ENCODE measurements around the gene EIF3K. TPM values are rescaled to one million over a fixed set of nuclear protein-coding genes. Genes with fewer than 3 reads are reported as not detected.

Gene EIF3K
- total and polyA plus RNA-seq, 2 of the 8 experiments (the other 6 are each of a cell fraction or from before 2014, with no cell fraction given), result 329 to 937 TPM

GRCh38 chr19:38653028-38653571 lies 34.1 kb downstream of the EIF3K start:
- Histone ChIP-seq H2BK5ac (ENCODE audit: low read depth, low read length) (no peak overlapping the region), H3K4ac (replicated peaks; ENCODE audit: insufficient read length, low read depth, low read length) (no peak overlapping the region), H2AK5ac (ENCODE audit: low read depth, low read length) (no peak overlapping the region), H2BK120ac (replicated peaks; ENCODE audit: low read depth, low read length) (no peak overlapping the region), H3K27ac (ENCODE audit: low read depth, low read length) (no peak overlapping the region), H4K91ac (replicated peaks; ENCODE audit: insufficient read length, low read length) (no peak overlapping the region), H3K18ac (ENCODE audit: extremely low read depth, low read length) (no peak overlapping the region), H4K20me1 (replicated peaks in 1 of 2; ENCODE audit: control insufficient read depth in 1 of 2, insufficient read depth in 2 of 2, low read length in 2 of 2) (peaks cover 29 to 42% of the 10 kb centered on the region in 2 experiments), H3K4me2 (ENCODE audit: insufficient read depth in 1 of 2, low read depth in 2 of 2, low read length in 2 of 2) (peak overlapping the region in 1 of 2 experiments; percentile 62; a peak in 2 of 4 replicates), H3K9ac (replicated peaks in 1 of 4; ENCODE audit: extremely low read depth in 1 of 4, low read depth in 3 of 4, low read length in 3 of 4) (no peak overlapping the region), H3K56ac (replicated peaks; ENCODE audit: insufficient read length, low read depth, low read length) (no peak overlapping the region), H3K4me3 (ENCODE audit: extremely low read depth in 1 of 4, insufficient read depth in 2 of 4, low read depth in 3 of 4, low read length in 4 of 4) (no peak overlapping the region), H2BK20ac (ENCODE audit: low read length) (no peak overlapping the region), H3K79me1 (ENCODE audit: low read depth, low read length) (peaks cover 15% of the 10 kb centered on the region), H3K27me3 (replicated peaks in 1 of 4; ENCODE audit: control insufficient read depth in 3 of 4, extremely low read depth in 1 of 4, insufficient read depth in 3 of 4, low read length in 3 of 4) (no peaks in the 10 kb centered on the region), H2AFZ (ENCODE audit: low read length) (no peak overlapping the region), H4K5ac (ENCODE audit: insufficient read length, low read depth, low read length) (no peak overlapping the region), H2BK12ac (ENCODE audit: low read depth, low read length) (no peak overlapping the region), H3K36me3 (ENCODE audit: control insufficient read depth in 2 of 4, insufficient read depth in 4 of 4, low read length in 3 of 4) (peaks cover 0 to 4% (median 0%) of the 10 kb centered on the region in 4 experiments; a peak in 1 of 8 replicates), H3K4me1 (replicated peaks in 1 of 4; ENCODE audit: control insufficient read depth in 3 of 4, insufficient read depth in 4 of 4, low read length in 3 of 4) (peaks cover 15 to 35% (median 24%) of the 10 kb centered on the region in 4 experiments), H4K8ac (ENCODE audit: extremely low read depth, insufficient read depth, low read length) (no peak overlapping the region), H2BK15ac (ENCODE audit: low read length) (no peak overlapping the region), H3K14ac (ENCODE audit: insufficient read length) (no peak overlapping the region), H3K9me3 (ENCODE audit: insufficient read depth in 2 of 2, low read depth in 1 of 2, low read length in 1 of 2) (no peaks in the 10 kb centered on the region), H3K79me2 (ENCODE audit: control insufficient read depth in 1 of 2, insufficient read depth in 2 of 2, low read length in 2 of 2) (peaks cover 57 to 100% of the 10 kb centered on the region in 2 experiments), H3K23ac (ENCODE audit: insufficient read length) (no peak overlapping the region), H3K23me2 (ENCODE audit: low read depth, low read length) (peaks cover 15% of the 10 kb centered on the region; the same call in 1 of the 2 replicates)
- WGBS, 2 experiments (ENCODE audit: extremely low coverage in 1 of 2, insufficient coverage in 1 of 2, insufficient read length in 1 of 2, insufficient replicate concordance in 2 of 2, low coverage in 1 of 2, low lambda C conversion rate in 2 of 2, missing lambda C conversion rate in 1 of 2), result 77% methylated on average over 7 of the region's 7 CpGs; no CpG with 5 or more reads in 1 of the 2 experiments
- DNase-seq (ENCODE audit: low read depth in 1 of 2, low spot score in 2 of 2) (no peak), FAIRE-seq (no peak)
- ChIA-PET CTCF (ENCODE audit: partially characterized antibody) (interaction anchor here (0.5 to 1.3 kb wide), 5 partner anchors 17 to 56 kb away, joined by 3 read pairs; no protein-coding TSS in a partner anchor), POLR2A (ENCODE audit: partially characterized antibody) (interaction anchor here (0.8 to 21.5 kb wide), 9 partner anchors 11 to 70 kb away, joined by 3 to 495 read pairs (median 4); no protein-coding TSS in a partner anchor)
- no peak for TF ChIP-seq MAFK (IDR thresholded peaks at IDR 0.05; ENCODE audit: low read depth, low read length)
- no peak for TF ChIP-seq TAF7 (optimal IDR thresholded peaks at IDR 0.05; ENCODE audit: borderline replicate concordance, low read depth, low read length)
- peak in 1 of 2 experiments; percentile 27; a peak in 1 of 3 replicates for TF ChIP-seq POLR2A (IDR thresholded peaks at IDR 0.05; ENCODE audit: control extremely low read depth in 1 of 2, low read depth in 2 of 2, low read length in 2 of 2)

All from H1 (cell line).